H9 (cell line): Measurements from ENCODE around the gene THUMPD1. TPM values are rescaled to one million over a fixed set of nuclear protein-coding genes. Genes with fewer than 3 reads are reported as not detected.

Experiments
- DNase-seq: peaks from one replicate; pipeline ENCODE4 v3.0.0-alpha.2; 2017
- H2AFZ ChIP-seq: one replicate; pipeline ENCODE4 v1.6.1; 2013; ENCODE audit warnings: mild to moderate bottlenecking, low read length, control low read depth, moderate library complexity
- H2AK5ac ChIP-seq: 2 replicates; pipeline ENCODE4 v1.6.1; 2013; ENCODE audit warnings: low read length, control low read depth, mixed read lengths; ENCODE audit not compliant: insufficient read length
- H2BK120ac ChIP-seq: one replicate; pipeline ENCODE4 v1.6.1; 2013; ENCODE audit warnings: low read depth, mild to moderate bottlenecking, low read length, control low read depth, inconsistent platforms; ENCODE audit not compliant: poor library complexity, severe bottlenecking
- H2BK12ac ChIP-seq: 2 replicates; pipeline ENCODE4 v1.6.1; 2013; ENCODE audit warnings: low read length, control low read depth, mixed read lengths, low read depth; ENCODE audit not compliant: insufficient read length
- H2BK15ac ChIP-seq: 2 replicates; pipeline ENCODE4 v1.6.1; 2013; ENCODE audit warnings: low read depth, low read length, control low read depth
- H2BK20ac ChIP-seq: one replicate; pipeline ENCODE4 v1.6.1; 2013; ENCODE audit warnings: low read depth, mild to moderate bottlenecking, low read length, control low read depth, inconsistent platforms; ENCODE audit not compliant: poor library complexity, severe bottlenecking
- H2BK5ac ChIP-seq: 2 replicates; pipeline ENCODE4 v1.6.1; 2013; ENCODE audit warnings: low read length, control low read depth, mixed read lengths; ENCODE audit not compliant: insufficient read length
- H3K14ac ChIP-seq: 2 replicates; pipeline ENCODE4 v1.6.1; 2013; ENCODE audit warnings: low read length, control low read depth; ENCODE audit not compliant: insufficient read depth
- H3K18ac ChIP-seq: 2 replicates; pipeline ENCODE4 v1.6.1; 2013; ENCODE audit warnings: low read depth, mild to moderate bottlenecking, mixed read lengths, low read length, control low read depth; ENCODE audit not compliant: insufficient read length
- H3K23ac ChIP-seq: 2 replicates; pipeline ENCODE4 v1.6.1; 2013; ENCODE audit warnings: low read length, control low read depth, mixed read lengths, low read depth; ENCODE audit not compliant: insufficient read length
- H3K23me2 ChIP-seq: 2 replicates; pipeline ENCODE4 v1.6.1; 2013; ENCODE audit warnings: low read depth, mild to moderate bottlenecking, mixed read lengths, low read length, control low read depth; ENCODE audit not compliant: insufficient read length, poor library complexity, severe bottlenecking
- H3K27ac ChIP-seq: 2 replicates; pipeline ENCODE4 v1.5.1; 2013; ENCODE audit warnings: low read length, control low read depth, mixed read lengths, low read depth; ENCODE audit not compliant: insufficient read length
- H3K27me3 ChIP-seq: 2 replicates; pipeline ENCODE4 v1.6.1; 2013; ENCODE audit warnings: low read length, control low read depth, inconsistent platforms; ENCODE audit not compliant: insufficient read depth
- H3K4ac ChIP-seq: 2 replicates; pipeline ENCODE4 v1.6.1; 2013; ENCODE audit warnings: low read depth, mild to moderate bottlenecking, control low read depth, inconsistent platforms, low read length, moderate library complexity
- H3K4me1 ChIP-seq: 2 replicates; pipeline ENCODE4 v1.6.1; 2013; ENCODE audit warnings: low read length, control low read depth, inconsistent platforms; ENCODE audit not compliant: insufficient read depth
- H3K4me2 ChIP-seq: 2 replicates; pipeline ENCODE4 v1.6.1; 2013; ENCODE audit warnings: low read length, control low read depth, mixed read lengths; ENCODE audit not compliant: insufficient read length, insufficient read depth
- H3K56ac ChIP-seq: 2 replicates; pipeline ENCODE4 v1.6.1; 2013; ENCODE audit warnings: low read depth, mild to moderate bottlenecking, mixed read lengths, low read length, control low read depth; ENCODE audit not compliant: insufficient read length
- H3K79me1 ChIP-seq: 2 replicates; pipeline ENCODE4 v1.6.1; 2013; ENCODE audit warnings: low read depth, mild to moderate bottlenecking, moderate library complexity, low read length, control low read depth, inconsistent platforms; ENCODE audit not compliant: insufficient read depth, poor library complexity, severe bottlenecking
- H3K79me2 ChIP-seq: 2 replicates; pipeline ENCODE4 v1.6.1; 2013; ENCODE audit warnings: low read length, control low read depth, inconsistent platforms; ENCODE audit not compliant: insufficient read depth
- H3K9ac ChIP-seq: 2 replicates; pipeline ENCODE4 v1.6.1; 2013; ENCODE audit warnings: low read length, control low read depth, mixed read lengths; ENCODE audit not compliant: insufficient read length; ENCODE audit errors: extremely low read depth
- H3K9me3 ChIP-seq: one replicate; pipeline ENCODE4 v1.6.1; 2013; ENCODE audit warnings: low read depth, low read length, inconsistent platforms; ENCODE audit not compliant: control insufficient read depth
- H3T11ph ChIP-seq: one replicate; pipeline ENCODE4 v1.6.1; 2013; ENCODE audit warnings: mild to moderate bottlenecking, low read length, control low read depth, inconsistent platforms
- H4K20me1 ChIP-seq: one replicate; pipeline ENCODE4 v1.6.1; 2013; ENCODE audit not compliant: control insufficient read depth, insufficient read length, insufficient read depth
- H4K5ac ChIP-seq: 2 replicates; pipeline ENCODE4 v1.6.1; 2013; ENCODE audit warnings: low read depth, mild to moderate bottlenecking, mixed read lengths, low read length, control low read depth; ENCODE audit not compliant: insufficient read length
- H4K8ac ChIP-seq: replicated peaks from 2 replicates; pipeline ENCODE4 v1.6.1; 2013; ENCODE audit warnings: low read length, control low read depth, mixed read lengths, low read depth; ENCODE audit not compliant: insufficient read length
- H4K91ac ChIP-seq: 2 replicates; pipeline ENCODE4 v1.6.1; 2013; ENCODE audit warnings: low read depth, mild to moderate bottlenecking, moderate library complexity, mixed read lengths, low read length, control low read depth; ENCODE audit not compliant: insufficient read length
- H3K27ac Mint-ChIP-seq, 3 experiments: 2 replicates in 2 of 3; 3 replicates in 1 of 3; pipeline ENCODE4 v1.8.0; 2020 to 2021; ENCODE audit warnings: mixed read lengths in 3 of 3, mild to moderate bottlenecking in 1 of 3, moderate library complexity in 1 of 3
- H3K27me3 Mint-ChIP-seq: 2 replicates; pipeline ENCODE4 v1.8.0; 2021; ENCODE audit warnings: low read depth, mild to moderate bottlenecking, moderate library complexity, mixed read lengths
- H3K36me3 Mint-ChIP-seq, 3 experiments: 2 replicates in 2 of 3; 3 replicates in 1 of 3; pipeline ENCODE4 v1.8.0; 2020 to 2021; ENCODE audit warnings: low read depth in 3 of 3, mixed read lengths in 3 of 3; ENCODE audit not compliant: insufficient read depth in 1 of 3
- H3K4me1 Mint-ChIP-seq, 2 experiments: 2 replicates each; pipeline ENCODE4 v1.8.0; 2020; ENCODE audit warnings: mixed read lengths in 2 of 2
- H3K4me3 Mint-ChIP-seq, 2 experiments: 2 replicates in 1 of 2; 3 replicates in 1 of 2; pipeline ENCODE4 v1.8.0; 2020 to 2021; ENCODE audit warnings: mild to moderate bottlenecking in 2 of 2, mixed read lengths in 2 of 2, moderate library complexity in 1 of 2
- H3K9me3 Mint-ChIP-seq, 2 experiments: 2 replicates in 1 of 2; 3 replicates in 1 of 2; pipeline ENCODE4 v1.8.0; 2020; ENCODE audit warnings: mild to moderate bottlenecking in 2 of 2, mixed read lengths in 2 of 2, moderate library complexity in 1 of 2
- CTCF ChIP-seq: fragments of 200-600 bp; sonication (generic); conservative IDR thresholded peaks from 3 replicates; pipeline ENCODE4 v1.8.0; 2021; ENCODE audit warnings: antibody characterized with exemption, mild to moderate bottlenecking
- WGBS: extraction: QIAGEN DNeasy Blood & Tissue Kit; methylation state at CpG from one replicate; pipeline ENCODE4 v1.1.7; 2013; ENCODE audit warnings: missing lambda C conversion rate, low lambda C conversion rate, mixed read lengths; ENCODE audit not compliant: insufficient read length; ENCODE audit errors: extremely low coverage; 5-methylcytosine and 5-hydroxymethylcytosine counted together
- total RNA-seq: library from RNA; stranded (reverse); gene quantifications from 2 replicates; pipeline ENCODE4 v1.2.1, GENCODE V29; 2021

THUMPD1 gene
- total RNA-seq, 1 experiment from 2014 or later: 51.3 TPM

GRCh38 chr16:20774703-20775362 is 33.2 kb upstream of the THUMPD1 start:
- no peak overlapping the region for H2BK120ac ChIP-seq

More at GRCh38 chr16:20774703-20775362, 33.2 kb upstream of the THUMPD1 start:
- Histone ChIP-seq H3K9ac (no peak overlapping the region), H4K5ac (no peak overlapping the region), H3K27me3 (no peaks in the 10 kb centered on the region), H4K91ac (no peak overlapping the region), H3K56ac (no peak overlapping the region), H3K4me2 (no peak overlapping the region), H3K79me1 (no peaks in the 10 kb centered on the region), H2AFZ (no peak overlapping the region), H3K18ac (no peak overlapping the region), H3K23me2 (no peaks in the 10 kb centered on the region), H3K4me1 (no peaks in the 10 kb centered on the region), H4K20me1 (no peaks in the 10 kb centered on the region), H3K23ac (no peak overlapping the region), H4K8ac (no peak overlapping the region), H3K27ac (no peak overlapping the region), H2BK15ac (no peak overlapping the region), H2BK12ac (no peak overlapping the region), H3K4ac (no peak overlapping the region), H2BK5ac (no peak overlapping the region), H3K14ac (no peak overlapping the region), H3K79me2 (no peaks in the 10 kb centered on the region), H3T11ph (no peak overlapping the region), H2BK20ac (no peak overlapping the region), H2AK5ac (no peak overlapping the region), H3K9me3 (no peaks in the 10 kb centered on the region)
- no CpG with 5 or more reads among the region's 7 CpGs for WGBS
- peak; percentile 91 for TF ChIP-seq CTCF
- Mint-ChIP-seq H3K9me3 (no peaks in the 10 kb centered on the region), H3K4me1 (no peaks in the 10 kb centered on the region), H3K27ac (no peak overlapping the region), H3K4me3 (no peak overlapping the region), H3K27me3 (0 out of 2 replicates have a peak, but pooled peaks cover 3% of the 10 kb centered on the region), H3K36me3 (no peaks in the 10 kb centered on the region)
- peak; percentile 92 for DNase-seq
